GM23338 (cell line): ENCODE measurements around the gene ARL9. TPM values are rescaled to one million over a fixed set of nuclear protein-coding genes. Genes with fewer than 3 reads are reported as not detected.
A peak's percentile ranks its signal among the peaks of the same experiment; 100 is the strongest.

Experiments
- ATAC-seq: fragments of 200-7000 bp; cut with Tn5 transposase; 3 replicates; pipeline ENCODE4 v1.9.1; 2020
- DNase-seq: peaks from one replicate; pipeline ENCODE4 v3.0.0-alpha.2; 2015; ENCODE audit warnings: low spot score
- H2AFZ ChIP-seq: fragments of 200-600 bp; sonication (generic); 2 replicates; pipeline ENCODE4 v1.8.0; 2016; ENCODE audit warnings: antibody characterized with exemption, mild to moderate bottlenecking, moderate library complexity
- H3F3A ChIP-seq: fragments of 200-600 bp; sonication (generic); replicated peaks from 2 replicates; pipeline ENCODE4 v1.8.0; 2017; ENCODE audit warnings: antibody characterized with exemption, mixed run types, low read depth
- H3K27ac ChIP-seq: fragments of 200-600 bp; sonication (generic); 2 replicates; pipeline ENCODE4 v1.6.1; 2016; ENCODE audit warnings: low read depth
- H3K27me3 ChIP-seq: fragments of 200-600 bp; sonication (generic); 2 replicates; pipeline ENCODE4 v1.8.0; 2016; ENCODE audit warnings: mild to moderate bottlenecking, mixed run types, moderate library complexity; ENCODE audit not compliant: insufficient read depth
- H3K36me3 ChIP-seq: fragments of 200-600 bp; sonication (generic); 2 replicates; pipeline ENCODE4 v1.8.0; 2016; ENCODE audit warnings: mild to moderate bottlenecking; ENCODE audit not compliant: insufficient read depth
- H3K4me1 ChIP-seq: fragments of 200-600 bp; sonication (generic); 2 replicates; pipeline ENCODE4 v1.8.0; 2016; ENCODE audit warnings: mild to moderate bottlenecking, moderate library complexity; ENCODE audit not compliant: insufficient read depth
- H3K4me2 ChIP-seq: fragments of 200-600 bp; sonication (generic); 2 replicates; pipeline ENCODE4 v1.7.1; 2017; ENCODE audit warnings: mixed run types
- H3K4me3 ChIP-seq: fragments of 200-600 bp; sonication (generic); 2 replicates; pipeline ENCODE4 v1.6.1; 2016; ENCODE audit warnings: mixed run types
- H3K79me2 ChIP-seq: fragments of 200-600 bp; sonication (generic); replicated peaks from 2 replicates; pipeline ENCODE4 v1.8.0; 2017; ENCODE audit warnings: mild to moderate bottlenecking; ENCODE audit not compliant: insufficient read depth
- H3K9me2 ChIP-seq: fragments of 200-600 bp; sonication (generic); 2 replicates; pipeline ENCODE4 v1.8.0; 2017; ENCODE audit not compliant: insufficient read depth
- H4K20me1 ChIP-seq: fragments of 200-600 bp; sonication (generic); replicated peaks from 2 replicates; pipeline ENCODE4 v1.8.0; 2017; ENCODE audit warnings: mild to moderate bottlenecking; ENCODE audit not compliant: insufficient read depth
- H3K27ac Mint-ChIP-seq: 2 replicates; pipeline ENCODE4 v1.8.0; 2020; ENCODE audit warnings: inconsistent platforms, mild to moderate bottlenecking, moderate library complexity, mixed read lengths
- H3K27me3 Mint-ChIP-seq: 3 replicates; pipeline ENCODE4 v1.8.0; 2022; ENCODE audit warnings: low read depth, mild to moderate bottlenecking, moderate library complexity, mixed read lengths, inconsistent platforms; ENCODE audit not compliant: insufficient read depth, poor library complexity
- H3K36me3 Mint-ChIP-seq: 3 replicates; pipeline ENCODE4 v1.8.0; 2021; ENCODE audit warnings: low read depth, mild to moderate bottlenecking, inconsistent platforms, moderate library complexity, mixed read lengths
- H3K4me1 Mint-ChIP-seq: 3 replicates; pipeline ENCODE4 v1.8.0; 2020; ENCODE audit warnings: mild to moderate bottlenecking, inconsistent platforms, mixed read lengths
- H3K4me3 Mint-ChIP-seq: 3 replicates; pipeline ENCODE4 v1.8.0; 2021; ENCODE audit warnings: moderate library complexity, mild to moderate bottlenecking, inconsistent platforms, mixed read lengths
- H3K9me3 Mint-ChIP-seq: 3 replicates; pipeline ENCODE4 v1.8.0; 2020; ENCODE audit warnings: moderate library complexity, mild to moderate bottlenecking, inconsistent platforms, mixed read lengths
- CREB1 ChIP-seq: fragments of 250-450 bp; sonication (Bioruptor Pico); IDR thresholded peaks from 2 replicates; pipeline ENCODE4 v1.5.0; 2020; ENCODE audit warnings: low read depth, mild to moderate bottlenecking, moderate library complexity
- CTCF ChIP-seq, 2 experiments: fragments of 200-600 bp in 1 of 2; sonication (generic) in 1 of 2; conservative IDR thresholded peaks; 2 replicates each; pipeline versions ENCODE4 v1.5.1 to v1.6.1; 2016 to 2017; ENCODE audit warnings: antibody characterized with exemption in 2 of 2, low read depth in 2 of 2, mild to moderate bottlenecking in 2 of 2, moderate library complexity in 1 of 2
- ETS1 ChIP-seq: IDR thresholded peaks from 2 replicates; pipeline ENCODE4 v1.6.1; 2016; ENCODE audit warnings: antibody characterized with exemption
- EZH2phosphoT487 ChIP-seq: fragments of 200-600 bp; sonication (generic); IDR thresholded peaks from one replicate; pipeline ENCODE4 v1.8.1; 2018; ENCODE audit warnings: antibody characterized with exemption; ENCODE audit not compliant: unreplicated experiment
- JUNB ChIP-seq: IDR thresholded peaks from one replicate; pipeline ENCODE4 v1.6.1; 2016; ENCODE audit warnings: antibody characterized with exemption; ENCODE audit not compliant: unreplicated experiment
- NANOG ChIP-seq: IDR thresholded peaks from 2 replicates; pipeline ENCODE4 v1.6.1; 2016; ENCODE audit warnings: antibody characterized with exemption, borderline replicate concordance
- POLR2AphosphoS5 ChIP-seq: IDR thresholded peaks from 2 replicates; pipeline ENCODE4 v1.6.1; 2016; ENCODE audit warnings: antibody characterized with exemption, low read depth
- STAT1 ChIP-seq: IDR thresholded peaks from one replicate; pipeline ENCODE4 v1.6.1; 2016; ENCODE audit warnings: antibody characterized with exemption; ENCODE audit not compliant: unreplicated experiment
- ZNF114 ChIP-seq: fragments of 250-450 bp; sonication (Bioruptor Pico); IDR thresholded peaks from 2 replicates; pipeline ENCODE4 v1.5.0; 2020; ENCODE audit warnings: mild to moderate bottlenecking, moderate library complexity
- ZNF331 ChIP-seq: fragments of 250-450 bp; sonication (Bioruptor Pico); IDR thresholded peaks from 2 replicates; pipeline ENCODE4 v1.5.0; 2020; ENCODE audit warnings: low read depth, mild to moderate bottlenecking, moderate library complexity
- ZNF462 ChIP-seq: fragments of 250-450 bp; sonication (Bioruptor Pico); IDR thresholded peaks from 2 replicates; pipeline ENCODE4 v1.5.0; 2020; ENCODE audit warnings: mild to moderate bottlenecking, moderate library complexity
- polyA plus RNA-seq: library from polyadenylated mRNA; unstranded; fragments of >200 nt; fragmentation: Nextera tagmentation; extraction: Ambion mirVana; gene quantifications from 2 replicates; pipeline ENCODE4 v1.2.1, GENCODE V29; 2016
- total RNA-seq: library from RNA; depleted of rRNA; stranded (reverse); fragments of >200 nt; shearing (Covaris generic); gene quantifications from 2 replicates; pipeline ENCODE4 v1.2.3, GENCODE V29; 2014

ARL9 gene
- total and polyA plus RNA-seq, 2 experiments from 2014 or later: 0.37 TPM; not detected in 1

GRCh38 chr4:56460085-56460484, 45.5 kb upstream of the ARL9 start:
- H3K27ac Mint-ChIP-seq: peak overlapping the region; percentile 42
- peak overlapping the region; percentile 51; the same call in 1 of the 2 replicates for H3K27ac ChIP-seq

More at GRCh38 chr4:56460085-56460484, 45.5 kb upstream of the ARL9 start:
- Histone ChIP-seq H3F3A (peaks cover 11% of the 10 kb centered on the region; the same call in 1 of the 2 replicates), H3K36me3 (peaks cover 73% of the 10 kb centered on the region), H2AFZ (no peak overlapping the region), H3K4me1 (no peaks in the 10 kb centered on the region; the same call in 1 of the 2 replicates), H3K4me3 (no peak overlapping the region), H3K9me2 (no peaks in the 10 kb centered on the region), H4K20me1 (peaks cover 55% of the 10 kb centered on the region), H3K4me2 (no peak overlapping the region), H3K79me2 (peaks cover 30% of the 10 kb centered on the region), H3K27me3 (no peaks in the 10 kb centered on the region)
- DNase-seq: no peak
- Mint-ChIP-seq H3K36me3 (peaks cover 72% of the 10 kb centered on the region), H3K4me3 (no peak overlapping the region), H3K27me3 (peaks cover 5% of the 10 kb centered on the region), H3K9me3 (no peaks in the 10 kb centered on the region), H3K4me1 (peaks cover 4% of the 10 kb centered on the region; the same call in 2 of the 3 replicates)
- ATAC-seq: no peak
- TF ChIP-seq NANOG (no peak), CREB1 (no peak), ETS1 (no peak), EZH2phosphoT487 (no peak), ZNF331 (CRISPR knock-in tag) (no peak), ZNF114 (CRISPR knock-in tag) (no peak), ZNF462 (CRISPR knock-in tag) (no peak), JUNB (no peak), POLR2AphosphoS5 (no peak), CTCF (conservative IDR thresholded peaks at IDR 0.05; ENCODE audit: low read depth in 2 of 2) (no peak), STAT1 (no peak)
